Trophoblast cell (in vitro differentiated cells and primary cell): Measurements from ENCODE around the gene RORC.

Experiments
- DNase-seq, 2 donors: peaks; one replicate each; pipeline ENCODE4 v3.0.0-alpha.2; 2016
- H2AFZ ChIP-seq: 2 replicates; pipeline ENCODE4 v1.6.1; 2013; ENCODE audit warnings: low read length, moderate library complexity, mild to moderate bottlenecking; ENCODE audit not compliant: insufficient read depth, poor library complexity
- H2AK5ac ChIP-seq: 2 replicates; pipeline ENCODE4 v1.6.1; 2013; ENCODE audit warnings: mild to moderate bottlenecking, low read length
- H2BK120ac ChIP-seq: 2 replicates; pipeline ENCODE4 v1.6.1; 2013; ENCODE audit warnings: low read length, mild to moderate bottlenecking, moderate library complexity; ENCODE audit not compliant: insufficient read depth, poor library complexity
- H2BK12ac ChIP-seq: 2 replicates; pipeline ENCODE4 v1.6.1; 2013; ENCODE audit warnings: mild to moderate bottlenecking, low read length, moderate library complexity
- H2BK5ac ChIP-seq: 2 replicates; pipeline ENCODE4 v1.6.1; 2013; ENCODE audit warnings: low read length, low read depth, moderate library complexity, mild to moderate bottlenecking; ENCODE audit not compliant: poor library complexity
- H3K14ac ChIP-seq: 2 replicates; pipeline ENCODE4 v1.6.1; 2013; ENCODE audit warnings: mild to moderate bottlenecking, low read length
- H3K18ac ChIP-seq: 2 replicates; pipeline ENCODE4 v1.6.1; 2013; ENCODE audit warnings: mild to moderate bottlenecking, low read length
- H3K23ac ChIP-seq: 2 replicates; pipeline ENCODE4 v1.6.1; 2013; ENCODE audit warnings: low read length
- H3K27ac ChIP-seq: 2 replicates; pipeline ENCODE4 v1.5.1; 2013; ENCODE audit warnings: low read depth, mild to moderate bottlenecking, inconsistent platforms, low read length, moderate library complexity
- H3K27me3 ChIP-seq: 2 replicates; pipeline ENCODE4 v1.6.1; 2013; ENCODE audit warnings: inconsistent platforms, mild to moderate bottlenecking, low read length, moderate library complexity; ENCODE audit not compliant: insufficient read depth
- H3K36me3 ChIP-seq, 2 experiments: 1 replicate in 1 of 2; 2 replicates in 1 of 2; pipeline ENCODE4 v1.6.1; 2013; ENCODE audit warnings: low read length in 2 of 2, mild to moderate bottlenecking in 2 of 2, moderate library complexity in 1 of 2; ENCODE audit not compliant: insufficient read depth in 2 of 2, control insufficient read depth in 1 of 2
- H3K4ac ChIP-seq: 2 replicates; pipeline ENCODE4 v1.6.1; 2013; ENCODE audit warnings: low read depth, mild to moderate bottlenecking, low read length, moderate library complexity
- H3K4me1 ChIP-seq, 2 experiments: 1 replicate in 1 of 2; 2 replicates in 1 of 2; pipeline ENCODE4 v1.6.1; 2013; ENCODE audit warnings: low read length in 2 of 2, mild to moderate bottlenecking in 2 of 2, moderate library complexity in 1 of 2; ENCODE audit not compliant: insufficient read depth in 2 of 2, control insufficient read depth in 1 of 2
- H3K4me2 ChIP-seq: 2 replicates; pipeline ENCODE4 v1.6.1; 2013; ENCODE audit warnings: inconsistent platforms, mild to moderate bottlenecking, low read length, moderate library complexity
- H3K4me3 ChIP-seq: 2 replicates; pipeline ENCODE4 v1.5.1; 2013; ENCODE audit warnings: mild to moderate bottlenecking, low read depth, low read length, inconsistent platforms
- H3K79me1 ChIP-seq: one replicate; pipeline ENCODE4 v1.6.1; 2013; ENCODE audit warnings: low read length
- H3K79me2 ChIP-seq: 2 replicates; pipeline ENCODE4 v1.6.1; 2013; ENCODE audit warnings: low read length, mild to moderate bottlenecking; ENCODE audit not compliant: control insufficient read depth, insufficient read depth, poor library complexity
- H3K9ac ChIP-seq: 2 replicates; pipeline ENCODE4 v1.6.1; 2013; ENCODE audit warnings: mild to moderate bottlenecking, low read length
- H3K9me3 ChIP-seq: 2 replicates; pipeline ENCODE4 v1.6.1; 2013; ENCODE audit warnings: low read depth, mild to moderate bottlenecking, control low read depth, inconsistent platforms, low read length; ENCODE audit not compliant: insufficient read depth
- H4K12ac ChIP-seq: 2 replicates; pipeline ENCODE4 v1.6.1; 2013; ENCODE audit warnings: low read depth, mild to moderate bottlenecking, low read length, moderate library complexity
- H4K8ac ChIP-seq: 2 replicates; pipeline ENCODE4 v1.6.1; 2013; ENCODE audit warnings: low read depth, mild to moderate bottlenecking, low read length, moderate library complexity
- H4K91ac ChIP-seq: one replicate; pipeline ENCODE4 v1.6.1; 2013; ENCODE audit warnings: low read depth, mild to moderate bottlenecking, low read length, moderate library complexity
- WGBS: extraction: QIAGEN DNeasy Blood & Tissue Kit; methylation state at CpG from one replicate; pipeline ENCODE4 v1.1.7; 2013; ENCODE audit warnings: missing lambda C conversion rate; ENCODE audit not compliant: insufficient read length, insufficient coverage; ENCODE audit errors: extremely low coverage; 5-methylcytosine and 5-hydroxymethylcytosine counted together

RORC gene

GRCh38 chr1:151827853-151828252, 3.7 kb downstream of the RORC start:
- Histone ChIP-seq H2BK120ac (no peak overlapping the region), H3K36me3 (no peaks in the 10 kb centered on the region), H3K9ac (no peak overlapping the region), H2BK5ac (no peak overlapping the region), H3K4me3 (no peak overlapping the region), H3K4ac (no peak overlapping the region), H3K79me2 (no peaks in the 10 kb centered on the region), H3K4me2 (no peak overlapping the region), H4K8ac (no peak overlapping the region), H3K27ac (no peak overlapping the region), H3K27me3 (no peaks in the 10 kb centered on the region), H3K4me1 (peaks cover 0 to under 1% of the 10 kb centered on the region in 2 experiments), H3K18ac (no peak overlapping the region), H3K9me3 (no peaks in the 10 kb centered on the region), H3K14ac (no peak overlapping the region), H2BK12ac (no peak overlapping the region), H4K12ac (no peak overlapping the region), H3K79me1 (no peaks in the 10 kb centered on the region), H2AFZ (no peak overlapping the region), H2AK5ac (no peak overlapping the region), H4K91ac (no peak overlapping the region), H3K23ac (no peak overlapping the region)
- DNase-seq: no peak
- WGBS: no CpG with 5 or more reads among the region's 9 CpGs

GRCh38 chr1:151825751-151826660, 5.6 kb downstream of the RORC start:
- no peak overlapping the region for H2AK5ac ChIP-seq
- no peak overlapping the region for H4K12ac ChIP-seq
- H4K91ac ChIP-seq: no peak overlapping the region

GRCh38 chr1:151825204-151825603, 6.4 kb downstream of the RORC start:
- WGBS: no CpG with 5 or more reads among the region's 9 CpGs
- H3K9ac ChIP-seq: no peak overlapping the region
- H3K79me2 ChIP-seq: no peaks in the 10 kb centered on the region
- no peaks in the 10 kb centered on the region for H3K79me1 ChIP-seq
- no peak overlapping the region for H2BK12ac ChIP-seq
- H3K18ac ChIP-seq: no peak overlapping the region
- no peak overlapping the region for H4K8ac ChIP-seq
- DNase-seq: no peak
- no peak overlapping the region for H3K4me2 ChIP-seq
- H3K27ac ChIP-seq: no peak overlapping the region
- H3K4me3 ChIP-seq: peak overlapping the region; percentile 33
- H3K14ac ChIP-seq: no peak overlapping the region
- no peak overlapping the region for H3K23ac ChIP-seq
- H3K27me3 ChIP-seq: no peaks in the 10 kb centered on the region
- no peak overlapping the region for H2AFZ ChIP-seq
- no peak overlapping the region for H2BK120ac ChIP-seq
- no peaks in the 10 kb centered on the region for H3K36me3 ChIP-seq
- no peak overlapping the region for H2BK5ac ChIP-seq
- H3K4me1 ChIP-seq: peaks cover 4 to 5% of the 10 kb centered on the region in 2 experiments
- no peak overlapping the region for H3K4ac ChIP-seq
- H4K12ac ChIP-seq: no peak overlapping the region
- H3K9me3 ChIP-seq: no peaks in the 10 kb centered on the region
- no peak overlapping the region for H4K91ac ChIP-seq
- no peak overlapping the region for H2AK5ac ChIP-seq

More at GRCh38 chr1:151825751-151826660, 5.6 kb downstream of the RORC start:
- H3K9me3 ChIP-seq: no peaks in the 10 kb centered on the region
- H3K27me3 ChIP-seq: no peaks in the 10 kb centered on the region
- no peak overlapping the region for H3K27ac ChIP-seq
- no peak overlapping the region for H2AFZ ChIP-seq
- H3K36me3 ChIP-seq: no peaks in the 10 kb centered on the region
- peaks cover 4 to 5% of the 10 kb centered on the region in 2 experiments for H3K4me1 ChIP-seq
- no peak overlapping the region for H3K9ac ChIP-seq
- H2BK120ac ChIP-seq: no peak overlapping the region
- H3K23ac ChIP-seq: no peak overlapping the region
- H2BK5ac ChIP-seq: no peak overlapping the region
- H3K4me3 ChIP-seq: no peak overlapping the region
- H4K8ac ChIP-seq: no peak overlapping the region
- H2BK12ac ChIP-seq: no peak overlapping the region
- H3K79me2 ChIP-seq: no peaks in the 10 kb centered on the region
- no peak overlapping the region for H3K14ac ChIP-seq
- no peak overlapping the region for H3K4ac ChIP-seq
- H3K79me1 ChIP-seq: no peaks in the 10 kb centered on the region
- no peak overlapping the region for H3K4me2 ChIP-seq
- WGBS: no CpG with 5 or more reads among the region's 21 CpGs
- DNase-seq: no peak
- no peak overlapping the region for H3K18ac ChIP-seq

GRCh38 chr1:151823175-151823574, 8.4 kb downstream of the RORC start:
- no peak overlapping the region for H3K27ac ChIP-seq
- H4K8ac ChIP-seq: no peak overlapping the region
- H3K9me3 ChIP-seq: no peaks in the 10 kb centered on the region
- WGBS: no CpG with 5 or more reads among the region's 8 CpGs
- peaks cover 4 to 5% of the 10 kb centered on the region in 2 experiments for H3K4me1 ChIP-seq
- no peak overlapping the region for H2BK120ac ChIP-seq
- H3K9ac ChIP-seq: no peak overlapping the region
- no peak overlapping the region for H3K4me2 ChIP-seq
- H3K23ac ChIP-seq: no peak overlapping the region
- H3K4me3 ChIP-seq: peak overlapping the region; percentile 18
- H2BK5ac ChIP-seq: no peak overlapping the region
- no peaks in the 10 kb centered on the region for H3K27me3 ChIP-seq
- no peak overlapping the region for H3K4ac ChIP-seq
- H2AK5ac ChIP-seq: no peak overlapping the region
- no peaks in the 10 kb centered on the region for H3K79me1 ChIP-seq
- no peaks in the 10 kb centered on the region for H3K36me3 ChIP-seq
- H4K12ac ChIP-seq: no peak overlapping the region
- H3K79me2 ChIP-seq: no peaks in the 10 kb centered on the region
- H3K18ac ChIP-seq: no peak overlapping the region
- H2BK12ac ChIP-seq: no peak overlapping the region
- DNase-seq: no peak
- H4K91ac ChIP-seq: no peak overlapping the region
- H3K14ac ChIP-seq: no peak overlapping the region
- no peak overlapping the region for H2AFZ ChIP-seq
